Measurements from ENCODE around the gene FNDC3B.

FNDC3B gene

GRCh38 chr3:172012775-172013174 lies 26.6 kb upstream of the FNDC3B start:
- H3K79me1 ChIP-seq (ENCODE audit: low read depth, low read length): no peaks in the 10 kb centered on the region
- H4K8ac ChIP-seq (ENCODE audit: low read depth, low read length): no peak overlapping the region
- H3K23ac ChIP-seq (ENCODE audit: low read depth, low read length, poor library complexity): no peak overlapping the region
- H2BK15ac ChIP-seq (ENCODE audit: low read length): no peak overlapping the region
- no peak overlapping the region for H3K14ac ChIP-seq (ENCODE audit: low read length)
- no peak overlapping the region for H2AK5ac ChIP-seq (ENCODE audit: low read depth, low read length)
- no peak overlapping the region for H3K4me2 ChIP-seq (ENCODE audit: insufficient read depth, low read length, poor library complexity, severe bottlenecking)
- no peak overlapping the region for H3K18ac ChIP-seq (ENCODE audit: low read length)
- no CpG with 5 or more reads among the region's 1 CpG for WGBS, 2 donors (ENCODE audit: extremely low coverage in 2 of 2, insufficient read length in 2 of 2, insufficient replicate concordance in 1 of 2)
- no peaks in the 10 kb centered on the region for H3K27me3 ChIP-seq (ENCODE audit: control insufficient read depth in 3 of 3, insufficient read depth in 3 of 3, low read depth in 1 of 3, low read length in 3 of 3)
- H3K9ac ChIP-seq (ENCODE audit: low read depth, low read length, poor library complexity): no peak overlapping the region
- no peak for DNase-seq (ENCODE audit: low spot score)
- no peak overlapping the region for H2BK120ac ChIP-seq (ENCODE audit: low read depth, low read length)
- H3K4me3 ChIP-seq (ENCODE audit: low read length in 2 of 2): no peak overlapping the region
- H3K9me3 ChIP-seq (replicated peaks in 1 of 2; ENCODE audit: control insufficient read depth in 2 of 2, insufficient read depth in 1 of 2, low read depth in 1 of 2, low read length in 2 of 2): no peaks in the 10 kb centered on the region
- peaks cover 6% of the 10 kb centered on the region in 2 donors for H3K4me1 ChIP-seq (ENCODE audit: control insufficient read depth in 2 of 2, insufficient read depth in 1 of 2, low read depth in 1 of 2, low read length in 2 of 2)
- H3K27ac ChIP-seq (replicated peaks; ENCODE audit: low read length): no peak overlapping the region
- no peak overlapping the region for H2AFZ ChIP-seq (ENCODE audit: low read length)
- no peak overlapping the region for H2BK12ac ChIP-seq (ENCODE audit: low read length)
- H3K4ac ChIP-seq (ENCODE audit: low read length): no peak overlapping the region
- H2BK5ac ChIP-seq (ENCODE audit: low read length): no peak overlapping the region
- no peak overlapping the region for H4K91ac ChIP-seq (ENCODE audit: low read depth, low read length, poor library complexity)
- no peaks in the 10 kb centered on the region for H3K36me3 ChIP-seq (replicated peaks in 1 of 2; ENCODE audit: control insufficient read depth in 2 of 2, insufficient read depth in 2 of 2, low read length in 2 of 2)

- Histone ChIP-seq H2BK12ac (ENCODE audit: low read length) (no peak overlapping the region), H3K23ac (ENCODE audit: low read depth, low read length, poor library complexity) (no peak overlapping the region), H3K9ac (ENCODE audit: low read depth, low read length, poor library complexity) (no peak overlapping the region), H3K79me1 (ENCODE audit: low read depth, low read length) (no peaks in the 10 kb centered on the region), H3K4me1 (ENCODE audit: control insufficient read depth in 2 of 2, insufficient read depth in 1 of 2, low read depth in 1 of 2, low read length in 2 of 2) (peaks cover 6% of the 10 kb centered on the region in 2 donors), H2AFZ (ENCODE audit: low read length) (no peak overlapping the region), H3K27ac (replicated peaks; ENCODE audit: low read length) (no peak overlapping the region), H4K8ac (ENCODE audit: low read depth, low read length) (no peak overlapping the region), H2AK5ac (ENCODE audit: low read depth, low read length) (no peak overlapping the region), H3K4me2 (ENCODE audit: insufficient read depth, low read length, poor library complexity, severe bottlenecking) (no peak overlapping the region), H3K18ac (ENCODE audit: low read length) (no peak overlapping the region), H2BK5ac (ENCODE audit: low read length) (no peak overlapping the region), H3K4ac (ENCODE audit: low read length) (no peak overlapping the region), H3K14ac (ENCODE audit: low read length) (no peak overlapping the region), H3K4me3 (ENCODE audit: low read length in 2 of 2) (no peak overlapping the region), H3K27me3 (ENCODE audit: control insufficient read depth in 3 of 3, insufficient read depth in 3 of 3, low read depth in 1 of 3, low read length in 3 of 3) (no peaks in the 10 kb centered on the region), H3K36me3 (replicated peaks in 1 of 2; ENCODE audit: control insufficient read depth in 2 of 2, insufficient read depth in 2 of 2, low read length in 2 of 2) (no peaks in the 10 kb centered on the region), H4K91ac (ENCODE audit: low read depth, low read length, poor library complexity) (no peak overlapping the region), H3K9me3 (replicated peaks in 1 of 2; ENCODE audit: control insufficient read depth in 2 of 2, insufficient read depth in 1 of 2, low read depth in 1 of 2, low read length in 2 of 2) (no peaks in the 10 kb centered on the region), H2BK120ac (ENCODE audit: low read depth, low read length) (no peak overlapping the region), H2BK15ac (ENCODE audit: low read length) (no peak overlapping the region)
- no peak for DNase-seq (ENCODE audit: low spot score)
- no CpG with 5 or more reads among the region's 5 CpGs for WGBS, 2 donors (ENCODE audit: extremely low coverage in 2 of 2, insufficient read length in 2 of 2, insufficient replicate concordance in 1 of 2)
These were observed 25.2 kb upstream of the FNDC3B start for GRCh38 chr3:172014145-172014544.

GRCh38 chr3:172018364-172018763 lies 21.0 kb upstream of the FNDC3B start:
- Histone ChIP-seq H3K79me1 (ENCODE audit: low read depth, low read length) (no peaks in the 10 kb centered on the region), H3K9ac (ENCODE audit: low read depth, low read length, poor library complexity) (no peak overlapping the region), H3K36me3 (replicated peaks in 1 of 2; ENCODE audit: control insufficient read depth in 2 of 2, insufficient read depth in 2 of 2, low read length in 2 of 2) (no peaks in the 10 kb centered on the region), H2AFZ (ENCODE audit: low read length) (no peak overlapping the region), H3K9me3 (replicated peaks in 1 of 2; ENCODE audit: control insufficient read depth in 2 of 2, insufficient read depth in 1 of 2, low read depth in 1 of 2, low read length in 2 of 2) (no peaks in the 10 kb centered on the region), H4K8ac (ENCODE audit: low read depth, low read length) (no peak overlapping the region), H2BK120ac (ENCODE audit: low read depth, low read length) (no peak overlapping the region), H4K91ac (ENCODE audit: low read depth, low read length, poor library complexity) (no peak overlapping the region), H3K4me3 (ENCODE audit: low read length in 2 of 2) (no peak overlapping the region), H2BK5ac (ENCODE audit: low read length) (no peak overlapping the region), H3K4me2 (ENCODE audit: insufficient read depth, low read length, poor library complexity, severe bottlenecking) (no peak overlapping the region), H2BK15ac (ENCODE audit: low read length) (no peak overlapping the region), H3K4ac (ENCODE audit: low read length) (no peak overlapping the region), H3K14ac (ENCODE audit: low read length) (no peak overlapping the region), H2BK12ac (ENCODE audit: low read length) (no peak overlapping the region), H3K18ac (ENCODE audit: low read length) (no peak overlapping the region), H3K27me3 (ENCODE audit: control insufficient read depth in 3 of 3, insufficient read depth in 3 of 3, low read depth in 1 of 3, low read length in 3 of 3) (no peaks in the 10 kb centered on the region), H3K27ac (replicated peaks; ENCODE audit: low read length) (no peak overlapping the region), H3K4me1 (ENCODE audit: control insufficient read depth in 2 of 2, insufficient read depth in 1 of 2, low read depth in 1 of 2, low read length in 2 of 2) (no peaks in the 10 kb centered on the region), H3K23ac (ENCODE audit: low read depth, low read length, poor library complexity) (no peak overlapping the region), H2AK5ac (ENCODE audit: low read depth, low read length) (no peak overlapping the region)
- DNase-seq (ENCODE audit: low spot score): no peak

GRCh38 chr3:172020763-172021162 lies 18.6 kb upstream of the FNDC3B start:
- no peaks in the 10 kb centered on the region for H3K36me3 ChIP-seq (replicated peaks in 1 of 2; ENCODE audit: control insufficient read depth in 2 of 2, insufficient read depth in 2 of 2, low read length in 2 of 2)
- no peak overlapping the region for H3K14ac ChIP-seq (ENCODE audit: low read length)
- H3K18ac ChIP-seq (ENCODE audit: low read length): no peak overlapping the region
- H2AFZ ChIP-seq (ENCODE audit: low read length): no peak overlapping the region
- no peak overlapping the region for H4K8ac ChIP-seq (ENCODE audit: low read depth, low read length)
- DNase-seq (ENCODE audit: low spot score): no peak
- H2AK5ac ChIP-seq (ENCODE audit: low read depth, low read length): no peak overlapping the region
- H3K23ac ChIP-seq (ENCODE audit: low read depth, low read length, poor library complexity): no peak overlapping the region
- H3K4me3 ChIP-seq (ENCODE audit: low read length in 2 of 2): no peak overlapping the region
- H3K9ac ChIP-seq (ENCODE audit: low read depth, low read length, poor library complexity): no peak overlapping the region
- H2BK120ac ChIP-seq (ENCODE audit: low read depth, low read length): no peak overlapping the region
- H3K9me3 ChIP-seq (replicated peaks in 1 of 2; ENCODE audit: control insufficient read depth in 2 of 2, insufficient read depth in 1 of 2, low read depth in 1 of 2, low read length in 2 of 2): no peaks in the 10 kb centered on the region
- H4K91ac ChIP-seq (ENCODE audit: low read depth, low read length, poor library complexity): no peak overlapping the region
- H2BK5ac ChIP-seq (ENCODE audit: low read length): no peak overlapping the region
- WGBS, 2 donors (ENCODE audit: extremely low coverage in 2 of 2, insufficient read length in 2 of 2, insufficient replicate concordance in 1 of 2): no CpG with 5 or more reads among the region's 2 CpGs
- no peak overlapping the region for H2BK15ac ChIP-seq (ENCODE audit: low read length)
- H3K4me1 ChIP-seq (ENCODE audit: control insufficient read depth in 2 of 2, insufficient read depth in 1 of 2, low read depth in 1 of 2, low read length in 2 of 2): no peaks in the 10 kb centered on the region
- no peak overlapping the region for H2BK12ac ChIP-seq (ENCODE audit: low read length)
- H3K79me1 ChIP-seq (ENCODE audit: low read depth, low read length): no peaks in the 10 kb centered on the region
- no peak overlapping the region for H3K27ac ChIP-seq (replicated peaks; ENCODE audit: low read length)
- no peak overlapping the region for H3K4me2 ChIP-seq (ENCODE audit: insufficient read depth, low read length, poor library complexity, severe bottlenecking)
- no peak overlapping the region for H3K4ac ChIP-seq (ENCODE audit: low read length)
- no peaks in the 10 kb centered on the region for H3K27me3 ChIP-seq (ENCODE audit: control insufficient read depth in 3 of 3, insufficient read depth in 3 of 3, low read depth in 1 of 3, low read length in 3 of 3)
